HCT116 (cell line): ENCODE data around the gene FLNC. TPM values are rescaled to one million over a fixed set of nuclear protein-coding genes. Genes with fewer than 3 reads are reported as not detected.

Experiments used
- ATAC-seq: fragments of 200-7000 bp; cut with Tn5 transposase; 2 replicates; pipeline ENCODE4 v1.9.1; 2020; ENCODE audit warnings: mild to moderate bottlenecking, moderate library complexity
- BruUV-seq: library from RNA; stranded (reverse); fragments of 400-500 nt; replicated peaks from 2 replicates; lab custom pipeline; 2021; lab: Mats Ljungman, UMichigan
- CTCF ChIA-PET: fragments of 300-600 bp; sonication (Branson Sonifier 250); formaldehyde crosslinking; loops from one replicate; lab custom pipeline; 2021; ENCODE audit warnings: antibody characterized with exemption; lab: Charles Lee
- POLR2A ChIA-PET: fragments of 300-600, 350-600 bp; sonication (Branson Sonifier 250); formaldehyde crosslinking; loops from one replicate; lab custom pipeline; 2021; ENCODE audit warnings: antibody characterized with exemption; lab: Charles Lee
- RAD21 ChIA-PET, 2 experiments: fragments of 300-600 bp; sonication (Branson Sonifier 250); formaldehyde crosslinking; loops; one replicate each; lab custom pipeline; 2023; ENCODE audit warnings: low total read pairs in 2 of 2; ENCODE audit not compliant: uncharacterized antibody in 2 of 2, unreplicated experiment in 2 of 2, low non-redundant PET in 1 of 2; lab: Charles Lee
- DNase-seq: peaks from one replicate; pipeline ENCODE4 v3.0.0-alpha.2; 2010; ENCODE audit warnings: low read depth, low spot score
- H2AFZ ChIP-seq: fragments of 200-600 bp; shearing (Covaris generic), sonication (generic); 2 replicates; pipeline ENCODE4 v1.6.1; 2017; ENCODE audit warnings: low read depth, mixed run types, mixed read lengths, antibody characterized with exemption, low read length; ENCODE audit not compliant: poor library complexity, severe bottlenecking
- H3K27ac ChIP-seq: 2 replicates; pipeline ENCODE4 v1.5.1; 2012; ENCODE audit warnings: low read depth, low read length
- H3K27me3 ChIP-seq: fragments of 200-600 bp; sonication (generic); 2 replicates; pipeline ENCODE4 v1.6.1; 2016; ENCODE audit warnings: mixed run types, low read length, mixed read lengths; ENCODE audit not compliant: insufficient read depth
- H3K36me3 ChIP-seq, 2 experiments: fragments of 200-500 bp in 1 of 2; fragments of 200-600 bp in 1 of 2; sonication (Bioruptor generic) in 1 of 2; sonication (generic) in 1 of 2; 2 replicates each; pipeline versions ENCODE4 v1.5.1 to v1.6.1; 2014 to 2016; ENCODE audit warnings: low read length in 2 of 2, inconsistent platforms in 1 of 2, mixed read lengths in 1 of 2, mixed run types in 1 of 2; ENCODE audit not compliant: insufficient read depth in 2 of 2, control insufficient read depth in 1 of 2
- H3K4me1 ChIP-seq, 2 experiments: fragments of 200-600 bp in 1 of 2; sonication (generic) in 1 of 2; 2 replicates each; pipeline versions ENCODE4 v1.5.1 to v1.6.1; 2012 to 2017; ENCODE audit warnings: low read length in 2 of 2, inconsistent platforms in 1 of 2, mild to moderate bottlenecking in 1 of 2, mixed read lengths in 1 of 2, mixed run types in 1 of 2, moderate library complexity in 1 of 2; ENCODE audit not compliant: insufficient read depth in 2 of 2, control insufficient read depth in 1 of 2
- H3K4me2 ChIP-seq: fragments of 200-600 bp; sonication (generic); 2 replicates; pipeline ENCODE4 v1.6.1; 2017; ENCODE audit warnings: mixed run types, low read length, mixed read lengths
- H3K4me3 ChIP-seq, 2 experiments: fragments of 200-600 bp in 1 of 2; sonication (generic) in 1 of 2; replicated peaks in 1 of 2; 2 replicates each; pipeline ENCODE4 v1.5.1; 2011 to 2016; ENCODE audit warnings: low read length in 2 of 2, control low read depth in 1 of 2, low read depth in 1 of 2, mild to moderate bottlenecking in 1 of 2, mixed read lengths in 1 of 2, mixed run types in 1 of 2
- H3K79me2 ChIP-seq: fragments of 200-600 bp; sonication (generic); 2 replicates; pipeline ENCODE4 v1.6.1; 2017; ENCODE audit warnings: mild to moderate bottlenecking, mixed run types, low read length, moderate library complexity, mixed read lengths; ENCODE audit not compliant: insufficient read depth
- H3K9ac ChIP-seq: fragments of 200-600 bp; sonication (generic); 2 replicates; pipeline ENCODE4 v1.6.1; 2016; ENCODE audit warnings: low read length, mixed read lengths
- H3K9me2 ChIP-seq: fragments of 200-600 bp; sonication (generic), shearing (Covaris generic); 2 replicates; pipeline ENCODE4 v1.6.1; 2017; ENCODE audit warnings: mixed run types, mild to moderate bottlenecking, moderate library complexity; ENCODE audit not compliant: insufficient read depth
- H3K9me3 ChIP-seq, 2 experiments: fragments of 200-500 bp in 1 of 2; fragments of 200-600 bp in 1 of 2; sonication (Bioruptor generic) in 1 of 2; sonication (generic) in 1 of 2; 2 replicates each; pipeline ENCODE4 v1.6.1; 2014 to 2017; ENCODE audit warnings: low read length in 2 of 2, mixed read lengths in 2 of 2, inconsistent platforms in 1 of 2, low read depth in 1 of 2, mild to moderate bottlenecking in 1 of 2, mixed run types in 1 of 2, moderate library complexity in 1 of 2; ENCODE audit not compliant: control insufficient read depth in 1 of 2, insufficient read depth in 1 of 2
- H4K20me1 ChIP-seq: fragments of 200-600 bp; sonication (generic), shearing (Covaris generic); 2 replicates; pipeline ENCODE4 v1.6.1; 2017; ENCODE audit warnings: mixed run types, mild to moderate bottlenecking, moderate library complexity; ENCODE audit not compliant: insufficient read depth
- ATF3 ChIP-seq: IDR thresholded peaks from 2 replicates; pipeline ENCODE4 v1.6.1; 2012
- CBX3 ChIP-seq: IDR thresholded peaks from 2 replicates; pipeline ENCODE4 v1.6.1; 2012; ENCODE audit warnings: low read depth
- CTCF ChIP-seq, 3 experiments: fragments of 200-600 bp in 1 of 3; sonication (generic) in 1 of 3; IDR thresholded peaks in 2 of 3; conservative IDR thresholded peaks in 1 of 3; 2 replicates each; pipeline ENCODE4 v1.5.1; 2012 to 2017; ENCODE audit warnings: low read depth in 2 of 3, low read length in 2 of 3, antibody characterized with exemption in 1 of 3, borderline replicate concordance in 1 of 3, control low read depth in 1 of 3, mild to moderate bottlenecking in 1 of 3, mixed read lengths in 1 of 3, mixed run types in 1 of 3, moderate library complexity in 1 of 3; ENCODE audit not compliant: insufficient read depth in 1 of 3
- ELF1 ChIP-seq: IDR thresholded peaks from 2 replicates; pipeline ENCODE4 v1.6.1; 2012; ENCODE audit warnings: low read depth, borderline replicate concordance
- EZH2phosphoT487 ChIP-seq: fragments of 200-600 bp; IDR thresholded peaks from 2 replicates; pipeline ENCODE4 v1.6.1; 2018; ENCODE audit warnings: antibody characterized with exemption, borderline replicate concordance
- FOSL1 ChIP-seq: IDR thresholded peaks from 2 replicates; pipeline ENCODE4 v1.6.1; 2012; ENCODE audit warnings: low read depth
- MAX ChIP-seq: IDR thresholded peaks from 2 replicates; pipeline ENCODE4 v1.6.1; 2012
- POLR2AphosphoS5 ChIP-seq: IDR thresholded peaks from 2 replicates; pipeline ENCODE4 v1.6.1; 2011; ENCODE audit warnings: mild to moderate bottlenecking, low read depth, low read length, moderate library complexity
- RAD21 ChIP-seq: IDR thresholded peaks from 2 replicates; pipeline ENCODE4 v1.6.1; 2012; ENCODE audit warnings: low read depth, mild to moderate bottlenecking
- SIN3A ChIP-seq: IDR thresholded peaks from 2 replicates; pipeline ENCODE4 v1.6.1; 2012; ENCODE audit warnings: low read depth
- SP1 ChIP-seq: IDR thresholded peaks from 2 replicates; pipeline ENCODE4 v1.6.1; 2012; ENCODE audit warnings: low read depth
- TCF7L2 ChIP-seq: IDR thresholded peaks from 2 replicates; pipeline ENCODE4 v1.7.0; 2011; ENCODE audit warnings: borderline replicate concordance, inconsistent platforms; ENCODE audit not compliant: insufficient read depth, insufficient read length; ENCODE audit errors: extremely low read depth
- ZNF274 ChIP-seq: fragments of 200-500 bp; sonication (Bioruptor generic); IDR thresholded peaks from 2 replicates; pipeline ENCODE4 v1.6.1; 2014; ENCODE audit warnings: mild to moderate bottlenecking, low read depth, low read length, inconsistent platforms
- intact Hi-C: fragments of 100-400 bp; cut with micrococcal nuclease; formaldehyde crosslinking; loops from 2 replicates; pipeline ENCODE4 v1.10.0; 2022
- total RNA-seq: library from RNA; stranded (reverse); gene quantifications from one replicate; pipeline ENCODE4 v1.2.1, GENCODE V29; 2021; ENCODE audit not compliant: unreplicated experiment

The FLNC gene
- total RNA-seq, 1 experiment from 2014 or later, result 42.8 TPM

DNA sequence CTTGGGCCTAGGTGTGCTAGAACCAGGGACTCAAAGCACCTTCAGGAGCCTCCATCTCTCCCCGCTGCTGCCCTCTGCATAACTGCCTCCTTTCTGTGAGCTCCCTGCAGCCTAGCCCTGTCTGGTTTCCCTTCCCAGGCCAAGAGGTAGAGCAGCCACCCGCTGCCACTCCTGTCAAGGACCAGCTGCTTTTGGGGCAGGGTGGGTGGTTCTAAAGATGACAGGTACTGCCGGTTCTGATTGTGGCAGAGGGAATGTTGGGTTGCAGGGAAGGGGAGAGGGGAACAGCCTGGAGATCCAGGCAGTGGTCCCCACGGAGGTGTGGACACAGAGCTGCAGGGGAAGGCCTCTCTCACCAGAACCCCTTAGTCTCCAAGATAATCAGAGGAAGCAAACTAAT, 3.7 kb upstream of the FLNC start (continued):
- TF ChIP-seq CTCF (IDR thresholded peaks at IDR 0.05 in 2 of 3, conservative IDR thresholded peaks at IDR 0.05 in 1 of 3; ENCODE audit: borderline replicate concordance in 1 of 3, insufficient read depth in 1 of 3, low read depth in 2 of 3, low read length in 2 of 3), result no peak
- TF ChIP-seq MAX, result no peak
- no peak for TF ChIP-seq POLR2AphosphoS5
- no peak for TF ChIP-seq SIN3A

GRCh38 chr7:128826916-128827247, 3.3 kb upstream of the FLNC start:
- H2AFZ ChIP-seq, result no peak overlapping the region
- TF ChIP-seq SP1 (no peak), ELF1 (no peak), CTCF (IDR thresholded peaks at IDR 0.05 in 2 of 3, conservative IDR thresholded peaks at IDR 0.05 in 1 of 3; ENCODE audit: borderline replicate concordance in 1 of 3, insufficient read depth in 1 of 3, low read depth in 2 of 3, low read length in 2 of 3) (no peak), EZH2phosphoT487 (no peak), POLR2AphosphoS5 (no peak), ATF3 (no peak), FOSL1 (no peak), RAD21 (no peak), TCF7L2 (no peak), CBX3 (no peak), ZNF274 (no peak)

More at GRCh38 chr7:128826916-128827247, 3.3 kb upstream of the FLNC start:
- DNase-seq, result no peak
- H4K20me1 ChIP-seq, result no peaks in the 10 kb centered on the region
- no peak for ATAC-seq
- no peaks in the 10 kb centered on the region for H3K9me2 ChIP-seq
- RAD21 ChIA-PET, result no interaction called here
- H3K4me1 ChIP-seq, result peaks cover 35 to 51% of the 10 kb centered on the region in 2 experiments
- H3K36me3 ChIP-seq, result no peaks in the 10 kb centered on the region
- H3K79me2 ChIP-seq, result peaks cover 10% of the 10 kb centered on the region; the same call in 1 of the 2 replicates
- POLR2A ChIA-PET, result no interaction called here
- H3K27ac ChIP-seq, result peak overlapping the region; percentile 82
- TSS peak; percentile 80 for BruUV-seq
- peak overlapping the region; percentile 68 for H3K9ac ChIP-seq
- no peaks in the 10 kb centered on the region for H3K27me3 ChIP-seq
- intact Hi-C loops, result no loop called here
- H3K9me3 ChIP-seq, result no peaks in the 10 kb centered on the region
- CTCF ChIA-PET, result no interaction called here
- peak overlapping the region in 1 of 2 experiments; percentile 48; a peak in 1 of 4 replicates for H3K4me3 ChIP-seq
- peak overlapping the region; percentile 90 for H3K4me2 ChIP-seq
